Right lung (tissue), 5 donors: ENCODE data around the gene PSMD5. TPM values are rescaled to one million over a fixed set of nuclear protein-coding genes. Genes with fewer than 3 reads are reported as not detected.

Source experiments
- polyA plus RNA-seq, 5 donors: library from polyadenylated mRNA; unstranded; fragments of 120-200 nt; gene quantifications; one replicate each; pipeline versions ENCODE4 v1.2.1 to v1.2.3, GENCODE V29; 2013; ENCODE audit warnings: inconsistent platforms in 1 of 5, low replicate concordance in 1 of 5; ENCODE audit not compliant: insufficient read length in 5 of 5, insufficient read depth in 1 of 5

PSMD5 gene
- polyA plus RNA-seq, 5 donors, result 33.4 to 47.0 (median 42.3) TPM

Other genes starting within 250 kb of the PSMD5 start
- gene MEGF9, start 128.5 kb downstream of the PSMD5 start, polyA plus RNA-seq, result 10 to 100 TPM; 11.8 to 16.6 (median 13.8) TPM
- 10 to 100 TPM; 38.6 to 51.5 (median 48.8) TPM for gene FBXW2, start 49.5 kb downstream of the PSMD5 start, polyA plus RNA-seq
- gene PHF19, start 34.3 kb upstream of the PSMD5 start, polyA plus RNA-seq, result 10 to 100 TPM; 39.1 to 56.8 (median 45.6) TPM
- 10 to 100 TPM in 1 of 5 donors, 1 to 10 TPM in 4; 7.0 to 11.0 (median 8.1) TPM for gene TRAF1, start 83.9 kb upstream of the PSMD5 start, polyA plus RNA-seq
- gene C5, start 207.4 kb upstream of the PSMD5 start, polyA plus RNA-seq, result 10 to 100 TPM; 54.6 to 96.0 (median 80.6) TPM
- 10 to 100 TPM; 36.2 to 66.5 (median 59.7) TPM for gene CNTRL, start 232.0 kb upstream of the PSMD5 start, polyA plus RNA-seq